HepG2 (cell line): ENCODE data around the gene TBL2. TPM values are rescaled to one million over a fixed set of nuclear protein-coding genes. Genes with fewer than 3 reads are reported as not detected.
A peak's percentile ranks its signal among the peaks of the same experiment; 100 is the strongest.

Experiments used
- AGO2 ChIP-seq: fragments of 200-400 bp; formaldehyde crosslinking; optimal IDR thresholded peaks from 2 replicates; pipeline ENCODE3; 2017; ENCODE audit warnings: mild to moderate bottlenecking, low read depth, low read length, moderate library complexity
- ARNT ChIP-seq: fragments of 450-650 bp; IDR thresholded peaks from 2 replicates; pipeline ENCODE4 v1.6.1; 2017
- HMGXB3 ChIP-seq: sonication (generic); formaldehyde crosslinking; IDR thresholded peaks from 2 replicates; pipeline ENCODE4 v1.4.0; 2020; ENCODE audit warnings: missing genetic modification reagents, borderline replicate concordance
- JUND ChIP-seq: sonication (generic); formaldehyde crosslinking; IDR thresholded peaks from 2 replicates; pipeline ENCODE4 v1.8.0; 2022; ENCODE audit warnings: mild to moderate bottlenecking, missing genetic modification reagents
- POLR2A ChIP-seq, 2 experiments: IDR thresholded peaks; 2 replicates each; pipeline ENCODE4 v1.6.1; 2011; ENCODE audit warnings: low read depth in 2 of 2, low read length in 2 of 2, mild to moderate bottlenecking in 1 of 2, moderate library complexity in 1 of 2; ENCODE audit not compliant: insufficient read depth in 1 of 2
- PPARG ChIP-seq: conservative IDR thresholded peaks from 2 replicates; pipeline ENCODE4 v1.6.1; 2016; ENCODE audit warnings: missing biosample characterization, missing genetic modification reagents
- RELA ChIP-seq: sonication (generic); formaldehyde crosslinking; IDR thresholded peaks from 2 replicates; pipeline ENCODE4 v1.4.0; 2020; ENCODE audit warnings: missing genetic modification reagents
- TMF1 ChIP-seq: sonication (generic); formaldehyde crosslinking; IDR thresholded peaks from 2 replicates; pipeline ENCODE4 v1.8.1; 2022; ENCODE audit warnings: low read depth, missing genetic modification reagents
- ZNF17 ChIP-seq: sonication (generic); formaldehyde crosslinking; IDR thresholded peaks from 2 replicates; pipeline ENCODE4 v1.5.0; 2020; ENCODE audit warnings: mild to moderate bottlenecking, missing genetic modification reagents
- ZNF207 ChIP-seq: fragments of 450-650 bp; IDR thresholded peaks from 2 replicates; pipeline ENCODE4 v1.6.1; 2016; ENCODE audit warnings: antibody characterized with exemption, borderline replicate concordance
- ZNF230 ChIP-seq: sonication (generic); formaldehyde crosslinking; IDR thresholded peaks from 2 replicates; pipeline ENCODE4 v1.4.0; 2020; ENCODE audit warnings: mild to moderate bottlenecking, missing genetic modification reagents
- ZNF441 ChIP-seq: sonication (generic); formaldehyde crosslinking; IDR thresholded peaks from 2 replicates; pipeline ENCODE4 v1.7.0; 2021; ENCODE audit warnings: missing genetic modification reagents, borderline replicate concordance
- ZNF530 ChIP-seq: sonication (generic); formaldehyde crosslinking; IDR thresholded peaks from 2 replicates; pipeline ENCODE4 v1.5.0; 2020; ENCODE audit warnings: low read depth, mild to moderate bottlenecking, missing genetic modification reagents
- ZNF709 ChIP-seq: sonication (generic); formaldehyde crosslinking; IDR thresholded peaks from 2 replicates; pipeline ENCODE4 v1.5.0; 2020; ENCODE audit warnings: mild to moderate bottlenecking, missing genetic modification reagents
- ZSCAN29 ChIP-seq: sonication (generic); formaldehyde crosslinking; conservative IDR thresholded peaks from 2 replicates; pipeline ENCODE4 v1.4.0; 2020; ENCODE audit warnings: mild to moderate bottlenecking, missing genetic modification reagents
- polyA plus RNA-seq, 8 experiments: library from polyadenylated mRNA; depleted of rRNA in 3 of 8; stranded (reverse) in 7 of 8; unstranded in 1 of 8; fragments of >200 nt; fragmentation: Illumina TruSeq in 4 of 8; extraction: Trizol in 4 of 8; gene quantifications; 2 replicates each; pipeline versions ENCODE4 v1.2.1 to v1.2.3, GENCODE V29; 2011 to 2016; ENCODE audit warnings: low read depth in 4 of 8, missing spikeins in 1 of 8, mixed read lengths in 1 of 8; ENCODE audit not compliant: insufficient read depth in 1 of 8
- total RNA-seq, 5 experiments: library from RNA; depleted of rRNA; stranded (reverse); fragments of >200 nt; fragmentation: Illumina TruSeq; extraction: Trizol; gene quantifications; 2 replicates each; pipeline ENCODE4 v1.2.3, GENCODE V29; 2016; ENCODE audit warnings: low read depth in 1 of 5
- TF ChIP-seq, protein P1 (sequence below): sonication (generic); formaldehyde crosslinking; IDR thresholded peaks from 2 replicates; pipeline ENCODE4 v1.4.0; 2020; ENCODE audit warnings: mild to moderate bottlenecking, missing genetic modification reagents
- TF ChIP-seq, protein P2 (sequence below): sonication (generic); formaldehyde crosslinking; IDR thresholded peaks from 2 replicates; pipeline ENCODE4 v1.5.0; 2020; ENCODE audit warnings: missing genetic modification reagents

TBL2 gene
- total and polyA plus RNA-seq, 2 of the 13 experiments (the other 11 are each of a cell fraction or from before 2014, with no cell fraction given) = 43.4 to 47.2 TPM

DNA sequence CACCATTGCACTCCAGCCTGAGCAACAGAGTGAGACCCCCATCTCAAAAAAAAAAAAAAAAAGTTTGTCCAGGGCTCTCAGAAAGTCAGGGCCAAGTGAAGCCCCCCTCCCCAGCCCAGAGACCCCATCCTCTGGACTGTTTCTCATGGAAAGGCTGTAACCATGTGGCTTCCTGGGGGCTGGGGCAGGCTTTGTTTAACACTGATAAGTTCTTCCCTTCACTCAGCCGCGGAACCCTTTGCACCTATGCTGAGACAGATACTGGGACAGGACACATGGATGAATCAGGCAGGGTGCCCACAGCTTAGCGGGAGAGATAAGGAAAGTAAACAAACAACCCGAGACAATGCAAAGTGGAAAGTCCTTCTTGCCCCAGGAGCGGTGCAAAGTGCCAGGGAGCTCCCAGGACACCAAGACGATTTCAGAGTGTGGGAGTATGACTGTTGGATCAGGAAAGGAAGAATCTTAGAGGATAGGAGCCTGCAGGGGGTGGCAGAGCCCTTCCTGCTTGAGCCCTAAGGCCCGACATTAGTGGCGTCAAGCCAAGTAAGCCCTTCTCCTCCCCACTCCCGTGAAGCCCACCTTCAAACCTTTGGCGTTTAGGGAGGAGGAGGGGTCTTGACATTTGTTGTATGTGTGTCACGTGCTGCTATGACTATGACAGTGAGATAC lies 34.4 kb upstream of the TBL2 start (continued):
- TF ChIP-seq, protein P1, sequence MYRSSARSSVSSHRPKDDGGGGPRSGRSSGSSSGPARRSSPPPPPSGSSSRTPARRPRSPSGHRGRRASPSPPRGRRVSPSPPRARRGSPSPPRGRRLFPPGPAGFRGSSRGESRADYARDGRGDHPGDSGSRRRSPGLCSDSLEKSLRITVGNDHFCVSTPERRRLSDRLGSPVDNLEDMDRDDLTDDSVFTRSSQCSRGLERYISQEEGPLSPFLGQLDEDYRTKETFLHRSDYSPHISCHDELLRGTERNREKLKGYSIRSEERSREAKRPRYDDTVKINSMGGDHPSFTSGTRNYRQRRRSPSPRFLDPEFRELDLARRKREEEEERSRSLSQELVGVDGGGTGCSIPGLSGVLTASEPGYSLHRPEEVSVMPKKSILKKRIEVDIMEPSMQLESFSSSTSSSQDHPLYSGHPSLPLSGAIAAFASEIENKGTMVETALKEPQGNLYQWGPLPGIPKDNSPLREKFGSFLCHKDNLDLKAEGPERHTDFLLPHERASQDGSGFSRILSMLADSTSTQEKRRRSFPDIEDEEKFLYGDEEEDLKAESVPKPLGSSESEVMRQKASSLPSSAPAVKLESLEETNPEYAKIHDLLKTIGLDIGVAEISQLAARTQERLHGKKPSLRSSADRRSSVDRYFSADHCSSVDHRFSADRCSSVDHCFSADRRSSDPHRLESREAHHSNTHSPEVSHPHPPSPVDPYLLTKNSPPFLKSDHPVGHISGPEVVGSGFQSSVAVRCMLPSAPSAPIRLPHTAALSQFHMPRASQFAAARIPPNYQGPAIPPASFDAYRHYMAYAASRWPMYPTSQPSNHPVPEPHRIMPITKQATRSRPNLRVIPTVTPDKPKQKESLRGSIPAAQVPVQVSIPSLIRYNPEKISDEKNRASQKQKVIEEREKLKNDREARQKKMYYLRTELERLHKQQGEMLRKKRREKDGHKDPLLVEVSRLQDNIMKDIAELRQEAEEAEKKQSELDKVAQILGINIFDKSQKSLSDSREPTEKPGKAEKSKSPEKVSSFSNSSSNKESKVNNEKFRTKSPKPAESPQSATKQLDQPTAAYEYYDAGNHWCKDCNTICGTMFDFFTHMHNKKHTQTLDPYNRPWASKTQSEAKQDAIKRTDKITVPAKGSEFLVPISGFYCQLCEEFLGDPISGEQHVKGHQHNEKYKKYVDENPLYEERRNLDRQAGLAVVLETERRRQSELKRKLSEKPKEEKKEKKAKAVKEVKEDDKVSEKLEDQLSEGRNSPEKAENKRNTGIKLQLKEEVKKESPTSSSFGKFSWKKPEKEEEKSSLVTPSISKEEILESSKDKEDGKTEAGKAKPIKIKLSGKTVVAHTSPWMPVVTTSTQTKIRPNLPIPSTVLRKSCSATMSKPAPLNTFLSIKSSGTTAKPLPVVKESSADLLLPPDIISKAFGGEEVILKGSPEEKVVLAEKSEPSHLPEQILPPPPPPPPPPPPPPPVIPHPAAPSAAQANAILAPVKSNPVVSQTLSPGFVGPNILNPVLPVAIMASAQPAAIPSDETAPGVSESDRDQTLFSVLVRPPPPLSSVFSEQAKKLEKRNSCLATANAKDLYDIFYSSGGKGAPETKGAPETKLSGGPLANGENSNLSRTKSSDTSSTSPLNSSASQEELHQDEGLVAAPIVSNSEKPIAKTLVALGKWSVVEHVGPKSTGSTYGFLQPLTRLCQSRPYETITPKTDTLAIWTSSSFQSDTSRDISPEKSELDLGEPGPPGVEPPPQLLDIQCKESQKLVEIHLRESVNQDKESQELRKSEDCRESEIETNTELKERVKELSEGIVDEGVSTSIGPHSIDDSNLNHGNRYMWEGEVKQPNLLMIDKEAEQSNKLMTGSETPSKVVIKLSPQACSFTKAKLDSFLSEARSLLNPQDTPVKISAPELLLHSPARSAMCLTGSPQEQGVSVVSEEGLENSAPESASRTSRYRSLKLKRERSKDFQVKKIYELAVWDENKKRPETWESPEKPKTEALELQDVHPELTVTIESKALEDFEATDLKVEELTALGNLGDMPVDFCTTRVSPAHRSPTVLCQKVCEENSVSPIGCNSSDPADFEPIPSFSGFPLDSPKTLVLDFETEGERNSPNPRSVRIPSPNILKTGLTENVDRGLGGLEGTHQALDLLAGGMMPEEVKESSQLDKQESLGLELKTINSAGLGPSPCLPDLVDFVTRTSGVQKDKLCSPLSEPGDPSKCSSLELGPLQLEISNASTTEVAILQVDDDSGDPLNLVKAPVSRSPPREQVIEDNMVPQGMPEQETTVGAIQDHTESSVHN (CRISPR knock-in tag) = no peak
- TF ChIP-seq ZNF17 (CRISPR knock-in tag) (no peak), TMF1 (CRISPR knock-in tag) (peak; percentile 79; the same call in 1 of the 2 replicates), ZNF441 (CRISPR knock-in tag) (peak; percentile 64; the same call in 1 of the 2 replicates), JUND (CRISPR knock-in tag) (peak; percentile 66; the same call in 1 of the 2 replicates), PPARG (CRISPR knock-in tag) (peak; percentile 81), ZSCAN29 (0 out of 2 replicates have a peak, but pooled peaks have one; percentile 59), ZNF207 (no peak), ARNT (no peak), POLR2A (IDR thresholded peaks at IDR 0.05; ENCODE audit: insufficient read depth in 1 of 2, low read depth in 2 of 2, low read length in 2 of 2) (peak; percentile 29 to 41; a peak in 2 of 4 replicates), AGO2 (no peak), HMGXB3 (CRISPR knock-in tag) (peak; percentile 31; the same call in 1 of the 2 replicates), ZNF530 (no peak), ZNF230 (CRISPR knock-in tag) (no peak), RELA (no peak), ZNF709 (CRISPR knock-in tag) (0 out of 2 replicates have a peak, but pooled peaks have one; percentile 48)
- TF ChIP-seq, protein P2, sequence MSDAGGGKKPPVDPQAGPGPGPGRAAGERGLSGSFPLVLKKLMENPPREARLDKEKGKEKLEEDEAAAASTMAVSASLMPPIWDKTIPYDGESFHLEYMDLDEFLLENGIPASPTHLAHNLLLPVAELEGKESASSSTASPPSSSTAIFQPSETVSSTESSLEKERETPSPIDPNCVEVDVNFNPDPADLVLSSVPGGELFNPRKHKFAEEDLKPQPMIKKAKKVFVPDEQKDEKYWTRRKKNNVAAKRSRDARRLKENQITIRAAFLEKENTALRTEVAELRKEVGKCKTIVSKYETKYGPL (CRISPR knock-in tag) = no peak
